Esophagus muscularis mucosa (tissue), 3 donors: ENCODE data around the gene ACSL6.

Experiments used
- CTCF ChIP-seq, 3 experiments: fragments of 200-600 bp in 2 of 3; fragments of 450-650 bp in 1 of 3; sonication (generic) in 2 of 3; IDR thresholded peaks; one replicate each; pipeline ENCODE4 v1.5.1; 2017 to 2019; ENCODE audit warnings: antibody characterized with exemption in 3 of 3, mild to moderate bottlenecking in 2 of 3, moderate library complexity in 1 of 3
- POLR2A ChIP-seq: fragments of 450-650 bp; IDR thresholded peaks from one replicate; pipeline ENCODE4 v1.6.1; 2017; ENCODE audit warnings: antibody characterized with exemption, moderate library complexity, mild to moderate bottlenecking, low read depth

DNA sequence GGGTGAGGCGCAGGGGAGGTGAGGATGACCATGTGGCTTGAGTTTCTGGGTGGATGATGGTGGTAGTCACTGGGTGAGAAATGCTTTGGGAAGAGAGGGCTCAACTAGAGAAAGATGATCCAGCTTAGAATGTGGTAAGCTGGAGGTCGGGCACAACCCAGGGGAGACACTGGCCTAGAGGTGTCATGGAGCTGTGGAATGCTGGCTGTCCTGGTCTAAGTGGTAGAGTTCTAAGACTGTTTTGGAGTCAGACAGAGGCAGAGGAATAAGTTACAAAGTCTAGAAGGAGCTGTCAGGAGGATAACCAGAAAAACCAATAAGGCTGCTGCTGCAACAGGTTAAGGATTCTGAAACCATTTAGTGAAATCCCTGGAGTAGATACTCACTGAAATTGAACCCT is 19.2 kb upstream of the ACSL6 start:
- no peak for TF ChIP-seq CTCF (IDR thresholded peaks at IDR 0.05)
- no peak for TF ChIP-seq POLR2A
